ENCODE measurements around the gene PAK5.

PAK5 gene

DNA sequence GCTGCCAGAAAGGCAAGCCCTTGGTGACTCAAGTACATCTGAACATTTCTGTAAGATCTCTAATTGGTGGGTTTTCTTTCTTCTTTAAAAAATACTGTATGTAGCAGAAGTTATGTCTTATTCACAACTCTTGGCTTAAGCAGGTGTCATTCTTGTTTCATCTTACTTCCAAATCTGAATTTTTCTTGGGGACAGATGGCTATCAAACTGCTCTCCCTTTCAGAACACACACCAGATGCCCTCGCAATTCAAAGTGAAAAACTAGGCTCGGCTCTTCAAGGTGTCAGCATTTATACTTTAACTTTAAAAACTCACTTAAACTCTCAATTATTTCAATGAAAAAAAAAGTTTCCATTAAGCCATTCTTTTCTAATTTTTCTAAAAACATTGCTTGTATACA lies 49.7 kb downstream of the PAK5 start:
- Histone ChIP-seq H3K4me3 (ENCODE audit: low read length) (no peak overlapping the region), H3K4me1 (ENCODE audit: control insufficient read depth, low read depth, low read length) (no peaks in the 10 kb centered on the region), H3K9ac (ENCODE audit: low read length) (no peak overlapping the region), H3K27me3 (ENCODE audit: control insufficient read depth, insufficient read depth, low read length) (no peaks in the 10 kb centered on the region), H3K9me3 (ENCODE audit: control insufficient read depth, low read depth, low read length) (no peaks in the 10 kb centered on the region), H3K27ac (ENCODE audit: low read length) (no peak overlapping the region), H3K36me3 (ENCODE audit: control insufficient read depth, low read depth, low read length) (no peaks in the 10 kb centered on the region)

DNA sequence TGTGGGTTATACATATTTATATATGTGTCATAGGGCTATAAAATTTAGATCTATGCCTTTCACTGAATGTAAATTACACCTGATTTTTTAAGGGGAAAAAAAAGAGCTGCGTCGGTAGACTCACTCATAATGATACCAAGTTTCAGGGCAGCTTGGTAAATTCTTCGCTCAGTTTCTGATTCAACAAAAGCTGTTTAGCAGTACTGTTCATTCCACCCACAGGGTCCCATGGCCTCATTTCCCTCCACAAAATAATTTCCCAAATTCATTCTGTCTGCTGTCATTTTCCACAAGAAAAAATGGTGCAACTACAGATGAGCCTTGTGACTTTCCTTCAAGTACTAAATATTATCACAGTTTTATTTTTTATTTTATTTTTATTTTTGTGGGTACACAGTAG lies 63.7 kb downstream of the PAK5 start:
- H3K27ac ChIP-seq (ENCODE audit: low read length), result no peak overlapping the region
- no peak overlapping the region for H3K9ac ChIP-seq (ENCODE audit: low read length)
- H3K9me3 ChIP-seq (ENCODE audit: control insufficient read depth, low read depth, low read length), result no peaks in the 10 kb centered on the region
- no peaks in the 10 kb centered on the region for H3K36me3 ChIP-seq (ENCODE audit: control insufficient read depth, low read depth, low read length)
- H3K4me3 ChIP-seq (ENCODE audit: low read length), result no peak overlapping the region
- H3K27me3 ChIP-seq (ENCODE audit: control insufficient read depth, insufficient read depth, low read length), result no peaks in the 10 kb centered on the region
- H3K4me1 ChIP-seq (ENCODE audit: control insufficient read depth, low read depth, low read length), result no peaks in the 10 kb centered on the region

DNA sequence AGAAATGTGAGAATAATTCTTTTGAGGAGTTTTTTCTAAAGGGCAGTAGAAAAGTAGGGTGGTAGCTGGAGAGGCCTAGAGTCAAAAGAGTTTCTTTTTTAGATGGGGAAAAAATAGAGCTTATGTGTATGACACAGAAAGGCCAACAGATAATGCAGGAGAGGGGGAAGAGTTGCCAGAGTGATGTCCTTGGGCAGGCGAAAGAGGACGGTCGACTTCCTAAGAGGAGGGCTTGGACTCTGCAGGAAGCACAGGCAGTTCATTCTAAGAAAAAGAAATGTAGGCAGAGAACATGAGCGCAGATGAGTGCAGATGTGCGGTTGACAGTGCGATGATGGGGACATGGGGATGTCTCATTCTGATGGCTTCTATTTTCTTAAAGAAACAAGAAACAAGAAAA lies 68.9 kb downstream of the PAK5 start:
- no peak overlapping the region for H3K4me3 ChIP-seq (ENCODE audit: low read length)
- no peaks in the 10 kb centered on the region for H3K36me3 ChIP-seq (ENCODE audit: control insufficient read depth, low read depth, low read length)
- no peaks in the 10 kb centered on the region for H3K27me3 ChIP-seq (ENCODE audit: control insufficient read depth, insufficient read depth, low read length)
- H3K9me3 ChIP-seq (ENCODE audit: control insufficient read depth, low read depth, low read length), result no peaks in the 10 kb centered on the region
- H3K9ac ChIP-seq (ENCODE audit: low read length), result no peak overlapping the region
- no peak overlapping the region for H3K27ac ChIP-seq (ENCODE audit: low read length)
- H3K4me1 ChIP-seq (ENCODE audit: control insufficient read depth, low read depth, low read length), result no peaks in the 10 kb centered on the region

DNA sequence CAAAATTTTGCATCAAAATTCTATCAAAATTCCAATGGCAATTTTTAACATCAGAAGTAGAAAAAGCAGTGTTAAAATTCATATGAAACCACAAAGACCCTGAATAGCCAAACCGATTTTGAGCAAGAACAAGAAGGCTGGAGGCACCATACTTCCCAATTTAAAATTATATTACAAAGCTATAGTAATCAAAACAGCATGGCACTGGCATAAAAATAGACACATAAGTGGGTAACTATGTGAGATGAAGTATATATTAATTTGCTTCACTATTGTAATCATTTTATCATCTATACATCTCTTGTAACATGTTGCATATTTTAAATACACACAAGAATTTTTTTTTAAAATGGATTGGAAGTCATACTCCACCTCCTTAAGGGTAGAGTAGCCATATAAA lies 77.4 kb downstream of the PAK5 start:
- Histone ChIP-seq H3K9ac (ENCODE audit: low read length) (no peak overlapping the region), H3K27ac (ENCODE audit: low read length) (no peak overlapping the region), H3K27me3 (ENCODE audit: control insufficient read depth, insufficient read depth, low read length) (no peaks in the 10 kb centered on the region), H3K4me3 (ENCODE audit: low read length) (no peak overlapping the region), H3K9me3 (ENCODE audit: control insufficient read depth, low read depth, low read length) (no peaks in the 10 kb centered on the region), H3K36me3 (ENCODE audit: control insufficient read depth, low read depth, low read length) (no peaks in the 10 kb centered on the region), H3K4me1 (ENCODE audit: control insufficient read depth, low read depth, low read length) (peaks cover 10% of the 10 kb centered on the region)

DNA sequence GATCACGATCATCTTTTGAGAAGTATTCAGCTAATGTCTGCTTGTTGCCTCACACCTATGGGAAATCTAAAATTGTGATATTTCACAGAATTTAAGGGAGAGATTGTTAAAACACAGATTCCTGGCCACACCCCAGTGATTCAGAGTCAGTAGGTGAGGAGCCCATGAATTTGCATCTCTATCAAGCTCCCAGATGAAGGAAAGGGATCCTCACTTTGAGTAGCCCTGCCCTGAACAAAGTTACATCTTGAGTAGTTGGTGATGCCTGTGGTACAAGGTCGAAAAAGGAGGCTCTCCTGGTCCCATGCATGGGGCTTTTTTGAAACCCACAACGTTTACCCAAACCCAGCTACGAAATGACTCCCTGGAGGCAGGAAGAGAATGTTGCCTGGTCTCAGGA lies 79.5 kb downstream of the PAK5 start:
- Histone ChIP-seq H3K27ac (ENCODE audit: low read length) (no peak overlapping the region), H3K9ac (ENCODE audit: low read length) (no peak overlapping the region), H3K4me3 (ENCODE audit: low read length) (no peak overlapping the region), H3K36me3 (ENCODE audit: control insufficient read depth, low read depth, low read length) (no peaks in the 10 kb centered on the region), H3K4me1 (ENCODE audit: control insufficient read depth, low read depth, low read length) (peaks cover 15% of the 10 kb centered on the region), H3K27me3 (ENCODE audit: control insufficient read depth, insufficient read depth, low read length) (no peaks in the 10 kb centered on the region), H3K9me3 (ENCODE audit: control insufficient read depth, low read depth, low read length) (no peaks in the 10 kb centered on the region)

DNA sequence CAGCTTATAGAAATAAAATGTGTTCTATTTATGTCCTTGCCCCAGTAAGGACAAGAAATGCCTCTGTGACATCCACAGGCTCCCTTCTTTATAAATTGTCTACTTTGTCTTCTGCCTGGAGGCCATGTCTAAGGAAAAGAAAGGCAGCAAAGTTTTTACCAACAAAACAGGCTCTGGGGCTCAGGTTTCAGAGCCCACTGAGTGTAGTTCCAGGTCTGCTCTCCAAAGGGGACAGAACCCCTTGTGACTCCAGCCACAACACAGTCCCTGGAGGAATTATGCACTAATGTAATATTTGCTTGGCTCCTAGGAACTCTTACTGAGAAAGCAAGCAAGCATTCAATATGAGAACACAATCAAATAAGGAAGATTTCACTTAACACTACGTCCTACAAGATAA lies 80.1 kb downstream of the PAK5 start:
- H3K4me3 ChIP-seq (ENCODE audit: low read length), result no peak overlapping the region
- H3K9me3 ChIP-seq (ENCODE audit: control insufficient read depth, low read depth, low read length), result no peaks in the 10 kb centered on the region
- no peaks in the 10 kb centered on the region for H3K36me3 ChIP-seq (ENCODE audit: control insufficient read depth, low read depth, low read length)
- peaks cover 15% of the 10 kb centered on the region for H3K4me1 ChIP-seq (ENCODE audit: control insufficient read depth, low read depth, low read length)
- H3K27me3 ChIP-seq (ENCODE audit: control insufficient read depth, insufficient read depth, low read length), result no peaks in the 10 kb centered on the region
- no peak overlapping the region for H3K9ac ChIP-seq (ENCODE audit: low read length)
- no peak overlapping the region for H3K27ac ChIP-seq (ENCODE audit: low read length)

DNA sequence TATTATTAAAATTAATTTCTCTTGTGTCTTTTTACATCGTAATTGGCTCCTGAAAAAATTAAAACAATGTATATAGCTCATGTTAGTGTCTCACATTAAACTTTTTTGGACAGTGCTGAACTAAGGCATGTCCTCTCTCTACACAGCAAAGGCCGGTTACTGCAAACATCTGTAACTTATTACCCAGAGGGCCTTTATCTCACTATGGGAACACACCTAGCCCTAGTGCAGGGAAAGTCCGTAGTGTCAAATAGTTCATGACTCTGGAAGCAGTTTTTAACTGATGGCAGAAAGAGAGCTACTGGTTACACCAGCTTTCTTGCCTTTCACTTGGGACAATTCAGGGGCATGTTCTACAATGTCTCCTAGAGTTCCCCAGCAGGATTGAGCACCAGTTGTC lies 82.2 kb downstream of the PAK5 start:
- Histone ChIP-seq H3K4me3 (ENCODE audit: low read length) (no peak overlapping the region), H3K4me1 (ENCODE audit: control insufficient read depth, low read depth, low read length) (peaks cover 15% of the 10 kb centered on the region), H3K9ac (ENCODE audit: low read length) (no peak overlapping the region), H3K27ac (ENCODE audit: low read length) (no peak overlapping the region), H3K36me3 (ENCODE audit: control insufficient read depth, low read depth, low read length) (no peaks in the 10 kb centered on the region), H3K9me3 (ENCODE audit: control insufficient read depth, low read depth, low read length) (no peaks in the 10 kb centered on the region), H3K27me3 (ENCODE audit: control insufficient read depth, insufficient read depth, low read length) (no peaks in the 10 kb centered on the region)

DNA sequence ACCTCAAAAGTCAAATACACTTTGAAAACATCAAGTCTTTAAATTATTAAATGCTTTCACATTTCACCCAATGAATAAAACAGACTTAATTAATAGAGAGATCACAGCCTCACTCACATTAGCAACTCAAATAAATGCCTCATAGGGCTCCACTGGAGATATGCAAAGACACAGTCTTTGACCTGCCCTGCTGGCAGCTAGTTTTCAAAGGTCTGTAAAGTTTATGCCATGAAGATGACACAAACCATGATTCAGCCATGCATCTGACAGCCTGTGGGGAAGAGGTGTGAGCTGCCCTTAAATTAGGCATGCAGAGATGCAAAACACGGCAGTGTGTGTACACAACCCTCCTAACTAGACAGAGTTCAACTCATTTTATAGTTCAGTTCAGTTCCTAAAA lies 83.6 kb downstream of the PAK5 start:
- no peaks in the 10 kb centered on the region for H3K9me3 ChIP-seq (ENCODE audit: control insufficient read depth, low read depth, low read length)
- H3K9ac ChIP-seq (ENCODE audit: low read length), result no peak overlapping the region
- no peaks in the 10 kb centered on the region for H3K36me3 ChIP-seq (ENCODE audit: control insufficient read depth, low read depth, low read length)
- H3K4me3 ChIP-seq (ENCODE audit: low read length), result no peak overlapping the region
- H3K27me3 ChIP-seq (ENCODE audit: control insufficient read depth, insufficient read depth, low read length), result no peaks in the 10 kb centered on the region
- no peak overlapping the region for H3K27ac ChIP-seq (ENCODE audit: low read length)
- peaks cover 15% of the 10 kb centered on the region for H3K4me1 ChIP-seq (ENCODE audit: control insufficient read depth, low read depth, low read length)

DNA sequence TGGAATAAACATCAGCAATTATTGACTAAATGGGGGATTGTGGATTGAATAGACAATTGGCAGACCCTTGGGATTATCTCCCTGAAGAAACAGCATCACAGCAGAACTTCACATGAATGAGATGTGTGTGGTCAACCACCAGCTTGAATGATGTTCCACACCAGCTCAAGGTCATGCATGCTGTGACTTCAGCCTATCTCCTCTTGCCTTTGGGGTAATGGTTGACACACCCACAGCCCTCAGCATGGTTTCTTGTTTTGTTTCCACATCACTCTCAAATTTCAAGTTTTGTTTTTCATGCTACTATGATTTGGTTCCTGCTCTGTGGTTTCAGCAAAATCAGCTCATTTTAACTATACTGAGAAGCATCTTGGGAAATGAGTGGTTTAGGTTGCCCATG lies 94.3 kb downstream of the PAK5 start:
- Histone ChIP-seq H3K27me3 (ENCODE audit: control insufficient read depth, insufficient read depth, low read length) (no peaks in the 10 kb centered on the region), H3K27ac (ENCODE audit: low read length) (no peak overlapping the region)

DNA sequence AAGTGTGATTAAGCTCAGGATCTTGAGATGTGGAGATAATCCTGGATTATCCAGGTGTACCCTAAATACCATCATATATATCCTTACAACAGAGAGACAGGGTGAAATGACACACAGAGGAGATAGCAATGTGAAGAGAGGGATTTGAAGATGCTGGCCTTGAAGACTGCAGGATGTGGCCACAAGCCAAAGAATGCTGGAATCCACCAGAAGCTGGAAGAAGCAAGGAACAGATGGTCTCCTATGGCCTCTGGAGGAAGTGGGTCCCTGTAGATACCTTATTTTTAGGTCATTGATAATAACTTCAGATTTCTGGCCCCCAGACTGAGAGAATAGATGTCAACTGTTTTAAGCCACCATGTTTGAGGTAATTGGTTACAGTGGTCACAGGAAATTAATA lies 95.0 kb downstream of the PAK5 start:
- Histone ChIP-seq H3K4me1 (ENCODE audit: control insufficient read depth, low read depth, low read length) (no peaks in the 10 kb centered on the region), H3K9me3 (ENCODE audit: control insufficient read depth, low read depth, low read length) (no peaks in the 10 kb centered on the region), H3K27ac (ENCODE audit: low read length) (no peak overlapping the region), H3K27me3 (ENCODE audit: control insufficient read depth, insufficient read depth, low read length) (no peaks in the 10 kb centered on the region), H3K9ac (ENCODE audit: low read length) (no peak overlapping the region), H3K36me3 (ENCODE audit: control insufficient read depth, low read depth, low read length) (no peaks in the 10 kb centered on the region), H3K4me3 (ENCODE audit: low read length) (no peak overlapping the region)

More for the DNA sequence above, 94.3 kb downstream of the PAK5 start:
- Histone ChIP-seq H3K36me3 (ENCODE audit: control insufficient read depth, low read depth, low read length) (no peaks in the 10 kb centered on the region), H3K4me3 (ENCODE audit: low read length) (no peak overlapping the region), H3K9ac (ENCODE audit: low read length) (no peak overlapping the region), H3K4me1 (ENCODE audit: control insufficient read depth, low read depth, low read length) (no peaks in the 10 kb centered on the region), H3K9me3 (ENCODE audit: control insufficient read depth, low read depth, low read length) (no peaks in the 10 kb centered on the region)

DNA sequence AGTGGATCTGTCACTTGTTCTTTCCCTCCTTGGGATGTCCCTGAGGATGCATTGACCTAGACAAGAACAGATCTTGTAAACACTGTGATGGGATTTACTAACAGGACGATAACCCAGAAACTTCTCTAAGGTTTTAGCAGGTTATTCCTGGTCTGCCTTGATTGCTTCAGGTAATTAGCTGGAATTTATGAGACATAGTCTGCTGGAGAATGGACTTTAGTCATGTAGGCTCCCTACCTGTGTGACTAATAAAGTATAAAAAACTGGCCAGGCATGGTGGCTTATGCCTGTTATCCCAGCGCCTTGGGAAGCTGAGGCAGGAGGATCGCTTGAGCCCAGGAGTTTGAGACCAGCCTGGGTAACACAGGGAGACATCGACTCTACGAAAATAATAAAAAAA lies 96.1 kb downstream of the PAK5 start:
- no peak overlapping the region for H3K4me3 ChIP-seq (ENCODE audit: low read length)
- no peaks in the 10 kb centered on the region for H3K9me3 ChIP-seq (ENCODE audit: control insufficient read depth, low read depth, low read length)
- no peaks in the 10 kb centered on the region for H3K4me1 ChIP-seq (ENCODE audit: control insufficient read depth, low read depth, low read length)
- no peaks in the 10 kb centered on the region for H3K27me3 ChIP-seq (ENCODE audit: control insufficient read depth, insufficient read depth, low read length)
- no peak overlapping the region for H3K9ac ChIP-seq (ENCODE audit: low read length)
- H3K36me3 ChIP-seq (ENCODE audit: control insufficient read depth, low read depth, low read length), result no peaks in the 10 kb centered on the region
- H3K27ac ChIP-seq (ENCODE audit: low read length), result no peak overlapping the region

DNA sequence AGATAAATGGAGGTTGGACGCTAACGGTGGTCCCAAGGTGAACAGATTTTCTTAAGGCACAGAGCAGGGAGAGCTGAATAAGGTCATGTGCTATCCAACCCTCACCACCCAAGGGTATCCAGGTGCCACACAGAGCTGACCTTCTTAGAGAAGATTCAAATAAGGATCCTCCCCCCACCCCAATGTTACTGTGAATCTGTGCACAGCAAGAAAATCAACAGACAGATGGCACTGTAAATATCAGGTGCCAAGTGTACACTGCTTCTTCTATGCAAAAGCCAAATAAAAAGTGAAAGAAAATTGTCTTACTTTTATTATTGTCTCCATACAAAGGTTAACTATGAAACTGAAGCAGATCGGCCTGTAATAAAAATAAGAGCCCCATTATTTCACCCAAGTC lies 96.9 kb downstream of the PAK5 start:
- Histone ChIP-seq H3K27me3 (ENCODE audit: control insufficient read depth, insufficient read depth, low read length) (no peaks in the 10 kb centered on the region), H3K36me3 (ENCODE audit: control insufficient read depth, low read depth, low read length) (no peaks in the 10 kb centered on the region), H3K4me1 (ENCODE audit: control insufficient read depth, low read depth, low read length) (no peaks in the 10 kb centered on the region), H3K9me3 (ENCODE audit: control insufficient read depth, low read depth, low read length) (no peaks in the 10 kb centered on the region), H3K4me3 (ENCODE audit: low read length) (no peak overlapping the region), H3K27ac (ENCODE audit: low read length) (no peak overlapping the region), H3K9ac (ENCODE audit: low read length) (no peak overlapping the region)

DNA sequence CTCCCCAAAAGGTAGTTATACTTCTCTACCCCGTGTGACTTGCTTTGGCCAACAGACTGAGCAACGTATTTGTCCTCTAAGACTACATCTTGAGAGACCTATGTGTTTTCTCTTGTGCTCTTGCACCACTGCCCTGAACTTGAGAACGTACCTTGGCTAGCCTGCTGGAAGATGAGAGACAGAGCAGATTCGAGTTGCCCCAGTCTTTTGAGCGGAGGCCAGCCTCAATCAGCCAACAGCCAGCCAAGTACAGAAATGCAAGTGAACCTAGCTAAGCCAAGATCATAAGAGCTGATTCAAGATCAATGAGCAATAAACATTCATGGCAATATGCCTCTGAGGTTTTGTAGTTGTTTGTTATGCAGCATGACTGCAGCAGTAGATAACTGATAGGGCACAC lies 98.4 kb downstream of the PAK5 start:
- peaks cover 4% of the 10 kb centered on the region for H3K9me3 ChIP-seq (ENCODE audit: control insufficient read depth, low read depth, low read length)
- no peaks in the 10 kb centered on the region for H3K36me3 ChIP-seq (ENCODE audit: control insufficient read depth, low read depth, low read length)
- no peaks in the 10 kb centered on the region for H3K4me1 ChIP-seq (ENCODE audit: control insufficient read depth, low read depth, low read length)
- no peaks in the 10 kb centered on the region for H3K27me3 ChIP-seq (ENCODE audit: control insufficient read depth, insufficient read depth, low read length)
- no peak overlapping the region for H3K9ac ChIP-seq (ENCODE audit: low read length)
- no peak overlapping the region for H3K4me3 ChIP-seq (ENCODE audit: low read length)
- no peak overlapping the region for H3K27ac ChIP-seq (ENCODE audit: low read length)

Data from iPS-18a (cell line).